ENCODE results near the gene HLA-DQB2.

- TF ChIP-seq CTCF (IDR thresholded peaks at IDR 0.05; ENCODE audit: insufficient read depth, low read length, poor library complexity, severe bottlenecking) (no peak), EZH2phosphoT487 (conservative IDR thresholded peaks at IDR 0.05; ENCODE audit: low read length) (no peak)
Measured at GRCh38 chr6:32764048-32764447, 716 bp upstream of the HLA-DQB2 start.
